ENCODE measurements around the gene CNP.

- TF ChIP-seq, protein P1, sequence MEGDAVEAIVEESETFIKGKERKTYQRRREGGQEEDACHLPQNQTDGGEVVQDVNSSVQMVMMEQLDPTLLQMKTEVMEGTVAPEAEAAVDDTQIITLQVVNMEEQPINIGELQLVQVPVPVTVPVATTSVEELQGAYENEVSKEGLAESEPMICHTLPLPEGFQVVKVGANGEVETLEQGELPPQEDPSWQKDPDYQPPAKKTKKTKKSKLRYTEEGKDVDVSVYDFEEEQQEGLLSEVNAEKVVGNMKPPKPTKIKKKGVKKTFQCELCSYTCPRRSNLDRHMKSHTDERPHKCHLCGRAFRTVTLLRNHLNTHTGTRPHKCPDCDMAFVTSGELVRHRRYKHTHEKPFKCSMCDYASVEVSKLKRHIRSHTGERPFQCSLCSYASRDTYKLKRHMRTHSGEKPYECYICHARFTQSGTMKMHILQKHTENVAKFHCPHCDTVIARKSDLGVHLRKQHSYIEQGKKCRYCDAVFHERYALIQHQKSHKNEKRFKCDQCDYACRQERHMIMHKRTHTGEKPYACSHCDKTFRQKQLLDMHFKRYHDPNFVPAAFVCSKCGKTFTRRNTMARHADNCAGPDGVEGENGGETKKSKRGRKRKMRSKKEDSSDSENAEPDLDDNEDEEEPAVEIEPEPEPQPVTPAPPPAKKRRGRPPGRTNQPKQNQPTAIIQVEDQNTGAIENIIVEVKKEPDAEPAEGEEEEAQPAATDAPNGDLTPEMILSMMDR (IDR thresholded peaks at IDR 0.05; ENCODE audit: borderline replicate concordance, extremely low read depth, low read length, poor library complexity, severe bottlenecking), result no peak
- TF ChIP-seq EZH2 (IDR thresholded peaks at IDR 0.05; ENCODE audit: borderline replicate concordance, low read depth, low read length, severe bottlenecking), result no peak
These were observed 26.9 kb upstream of the CNP start for GRCh38 chr17:41939693-41940090.

Data from DND-41 (cell line).